C4-2B (cell line): Measurements from ENCODE around the gene DPYSL3.

Experiments used
- H3K27ac ChIP-seq: fragments of 450-650 bp; 2 replicates; pipeline ENCODE4 v1.5.1; 2017
- CTCF ChIP-seq: fragments of 450-650 bp; conservative IDR thresholded peaks from 2 replicates; pipeline ENCODE4 v1.5.1; 2017; ENCODE audit warnings: mild to moderate bottlenecking
- ZFX ChIP-seq: fragments of 450-650 bp; IDR thresholded peaks from 2 replicates; pipeline ENCODE4 v1.6.1; 2017

Gene DPYSL3

DNA sequence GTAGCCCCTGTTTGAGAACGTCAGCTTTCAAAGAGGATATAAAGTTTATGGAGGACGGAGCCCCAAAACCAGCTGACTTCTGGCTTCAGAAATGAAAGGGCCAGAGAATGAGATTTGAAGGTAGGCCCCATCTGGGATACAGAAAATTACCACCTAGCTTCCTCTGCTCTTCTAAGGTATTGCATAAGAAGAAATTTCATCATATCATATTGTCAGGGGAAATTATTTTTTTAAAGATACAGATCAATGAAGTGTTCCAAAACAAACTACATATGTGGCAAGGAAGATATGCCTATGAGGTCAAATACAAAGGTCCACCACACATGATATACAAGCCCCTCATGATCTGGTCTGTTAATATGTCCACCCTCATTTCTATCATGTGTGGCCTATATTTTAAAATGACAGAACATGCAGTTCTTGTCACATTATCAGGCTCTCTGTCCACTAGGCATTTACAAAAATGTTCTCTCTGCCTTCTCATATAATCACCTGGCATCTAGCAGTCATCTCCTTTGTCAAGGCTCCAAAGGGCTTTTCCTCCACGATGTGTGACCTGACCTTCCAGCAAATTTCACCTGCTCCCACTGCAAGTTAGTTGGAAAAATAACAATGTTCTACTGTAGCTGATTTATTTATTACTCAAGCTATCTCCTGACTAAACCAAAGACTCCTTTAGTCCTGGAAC, 83.1 kb downstream of the DPYSL3 start:
- TF ChIP-seq ZFX = no peak
- TF ChIP-seq CTCF = no peak
- no peak overlapping the region for H3K27ac ChIP-seq

DNA sequence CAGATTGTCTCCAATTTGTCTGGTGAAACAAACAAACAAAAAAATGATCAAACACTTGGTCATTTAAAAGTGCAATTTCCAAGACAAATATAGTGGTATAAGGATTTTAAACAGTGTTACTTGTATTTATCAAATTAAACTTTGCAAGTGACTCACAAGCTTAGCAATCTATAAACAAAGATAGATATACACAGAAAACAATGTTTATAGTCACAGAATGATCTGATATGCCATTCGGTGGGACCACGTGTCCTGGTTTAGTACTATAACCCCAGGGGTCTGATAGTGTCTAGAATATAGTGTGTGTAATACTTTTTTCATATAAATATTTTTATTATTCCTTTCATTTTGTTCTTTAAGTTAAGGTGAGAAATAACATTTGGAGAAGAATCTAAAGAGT, 91.3 kb downstream of the DPYSL3 start:
- H3K27ac ChIP-seq = no peak overlapping the region
- TF ChIP-seq ZFX (no peak), CTCF (no peak)

- TF ChIP-seq ZFX = no peak
- TF ChIP-seq CTCF = no peak
Measured at GRCh38 chr5:147417135-147417813, 92.6 kb downstream of the DPYSL3 start.

GRCh38 chr5:147415651-147416050, 94.2 kb downstream of the DPYSL3 start:
- no peak overlapping the region for H3K27ac ChIP-seq
- TF ChIP-seq ZFX (no peak), CTCF (no peak)

More at GRCh38 chr5:147417135-147417813, 92.6 kb downstream of the DPYSL3 start:
- no peak overlapping the region for H3K27ac ChIP-seq

GRCh38 chr5:147413266-147413665, 96.6 kb downstream of the DPYSL3 start:
- no peak for TF ChIP-seq ZFX
- TF ChIP-seq CTCF = no peak
- H3K27ac ChIP-seq = no peak overlapping the region

DNA sequence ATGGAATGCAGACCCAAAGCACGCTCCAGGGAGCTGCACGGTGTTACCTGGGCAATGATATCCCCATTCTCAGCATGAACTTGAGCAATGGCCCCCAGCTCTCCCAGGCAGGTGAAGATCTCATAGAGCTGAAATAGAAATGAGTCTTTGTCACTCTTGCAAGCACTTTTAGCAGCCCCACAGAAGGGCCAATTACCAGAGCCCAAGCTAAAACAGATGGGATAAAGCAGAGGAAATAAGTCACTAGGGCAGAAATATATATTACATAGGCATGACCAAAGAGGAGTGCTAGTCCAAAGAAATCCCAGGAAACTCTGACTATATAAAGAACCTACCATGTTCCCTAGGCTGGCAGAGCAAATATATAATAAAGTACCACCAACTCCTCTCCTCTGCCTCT, 97.3 kb downstream of the DPYSL3 start:
- TF ChIP-seq ZFX (no peak), CTCF (no peak)
- no peak overlapping the region for H3K27ac ChIP-seq
